ENCODE results near the gene RAB10. TPM values are rescaled to one million over a fixed set of nuclear protein-coding genes. Genes with fewer than 3 reads are reported as not detected.

Gene RAB10
- total RNA-seq, 1 experiment from 2014 or later, result 138 TPM

GRCh38 chr2:26008851-26009566 is 24.9 kb upstream of the RAB10 start:
- Histone ChIP-seq H2AFZ (ENCODE audit: low read length) (no peak overlapping the region), H3F3A (ENCODE audit: low read length, unreplicated experiment) (peaks cover 14% of the 10 kb centered on the region), H3K27ac (ENCODE audit: low read length) (peak overlapping the region; percentile 94), H3K9me2 (replicated peaks; ENCODE audit: low read length) (no peaks in the 10 kb centered on the region), H3K4me1 (ENCODE audit: insufficient read depth, low read length) (peaks cover 50% of the 10 kb centered on the region), H3K9me3 (ENCODE audit: low read length) (no peaks in the 10 kb centered on the region), H4K20me1 (ENCODE audit: low read length) (no peaks in the 10 kb centered on the region), H3K27me3 (ENCODE audit: low read length) (no peaks in the 10 kb centered on the region), H3K36me3 (ENCODE audit: low read depth, low read length) (no peaks in the 10 kb centered on the region), H3K79me2 (ENCODE audit: low read length) (no peaks in the 10 kb centered on the region), H3K9ac (ENCODE audit: low read length) (peak overlapping the region; percentile 65), H3K4me2 (ENCODE audit: low read length) (peak overlapping the region; percentile 64), H3K4me3 (ENCODE audit: low read length) (peak overlapping the region; percentile 11; the same call in 1 of the 2 replicates)
- no TSS peak for BruUV-seq (replicated peaks)
- intact Hi-C loops (cut with micrococcal nuclease), result no loop called here
- CTCF ChIA-PET, result interaction anchor here (0.5 to 1.2 kb wide), 2 partner anchors 11 to 17 kb away, joined by 6 to 8 read pairs; no protein-coding TSS in a partner anchor
- POLR2A ChIA-PET (ENCODE audit: unreplicated experiment), result interaction anchor here (0.7 kb wide), 1 partner anchor 24 kb away, joined by 5 read pairs; the partner anchor contains the start of gene RAB10
- peak; percentile 55 for ATAC-seq
- DNase-seq, result peak; percentile 95
- TF ChIP-seq CTCF (conservative IDR thresholded peaks at IDR 0.05; ENCODE audit: low read depth, low read length) (no peak), EZH2phosphoT487 (IDR thresholded peaks at IDR 0.05; ENCODE audit: borderline replicate concordance, low read length) (no peak)

GRCh38 chr2:26009567-26009963 is 24.3 kb upstream of the RAB10 start:
- no peaks in the 10 kb centered on the region for H4K20me1 ChIP-seq (ENCODE audit: low read length)
- BruUV-seq (replicated peaks), result no TSS peak
- peak overlapping the region; percentile 64 for H3K4me2 ChIP-seq (ENCODE audit: low read length)
- no peaks in the 10 kb centered on the region for H3K9me3 ChIP-seq (ENCODE audit: low read length)
- no peaks in the 10 kb centered on the region for H3K36me3 ChIP-seq (ENCODE audit: low read depth, low read length)
- ChIA-PET CTCF (interaction anchor here (1.2 kb wide), 1 partner anchor 18 kb away, joined by 6 read pairs; no protein-coding TSS in a partner anchor), POLR2A (ENCODE audit: unreplicated experiment) (no interaction called here)
- peaks cover 14% of the 10 kb centered on the region for H3F3A ChIP-seq (ENCODE audit: low read length, unreplicated experiment)
- DNase-seq (no peak), ATAC-seq (no peak)
- peak overlapping the region; percentile 11; the same call in 1 of the 2 replicates for H3K4me3 ChIP-seq (ENCODE audit: low read length)
- no peak overlapping the region for H2AFZ ChIP-seq (ENCODE audit: low read length)
- intact Hi-C loops (cut with micrococcal nuclease), result no loop called here
- peak overlapping the region; percentile 94 for H3K27ac ChIP-seq (ENCODE audit: low read length)
- H3K9ac ChIP-seq (ENCODE audit: low read length), result peak overlapping the region; percentile 65
- no peaks in the 10 kb centered on the region for H3K27me3 ChIP-seq (ENCODE audit: low read length)
- no peaks in the 10 kb centered on the region for H3K79me2 ChIP-seq (ENCODE audit: low read length)
- TF ChIP-seq EZH2phosphoT487 (IDR thresholded peaks at IDR 0.05; ENCODE audit: borderline replicate concordance, low read length), result no peak
- TF ChIP-seq EZH2 (IDR thresholded peaks at IDR 0.05; ENCODE audit: low read length, unreplicated experiment), result no peak
- TF ChIP-seq CTCF (conservative IDR thresholded peaks at IDR 0.05; ENCODE audit: low read depth, low read length), result no peak
- H3K4me1 ChIP-seq (ENCODE audit: insufficient read depth, low read length), result peaks cover 51% of the 10 kb centered on the region
- H3K9me2 ChIP-seq (replicated peaks; ENCODE audit: low read length), result no peaks in the 10 kb centered on the region

GRCh38 chr2:26010943-26011342 is 22.9 kb upstream of the RAB10 start:
- peak overlapping the region; percentile 87 for H3K4me2 ChIP-seq (ENCODE audit: low read length)
- no TSS peak for BruUV-seq (replicated peaks)
- POLR2A ChIA-PET (ENCODE audit: unreplicated experiment), result no interaction called here

More at GRCh38 chr2:26010943-26011342, 22.9 kb upstream of the RAB10 start:
- no peaks in the 10 kb centered on the region for H3K79me2 ChIP-seq (ENCODE audit: low read length)
- H3K9ac ChIP-seq (ENCODE audit: low read length), result peak overlapping the region; percentile 73; the same call in 1 of the 2 replicates
- TF ChIP-seq EZH2 (IDR thresholded peaks at IDR 0.05; ENCODE audit: low read length, unreplicated experiment), result no peak
- peak; percentile 38 for TF ChIP-seq CTCF (conservative IDR thresholded peaks at IDR 0.05; ENCODE audit: low read depth, low read length)
- no peak for TF ChIP-seq EZH2phosphoT487 (IDR thresholded peaks at IDR 0.05; ENCODE audit: borderline replicate concordance, low read length)
- H3K4me3 ChIP-seq (ENCODE audit: low read length), result 0 out of 2 replicates have a peak overlapping the region, but pooled peaks have one; percentile 42
- peaks cover 51% of the 10 kb centered on the region for H3K4me1 ChIP-seq (ENCODE audit: insufficient read depth, low read length)
- H3K9me3 ChIP-seq (ENCODE audit: low read length), result no peaks in the 10 kb centered on the region
- H3K27ac ChIP-seq (ENCODE audit: low read length), result peak overlapping the region; percentile 98
- ATAC-seq, result no peak
- H3K36me3 ChIP-seq (ENCODE audit: low read depth, low read length), result no peaks in the 10 kb centered on the region
- no peak for DNase-seq
- no peak overlapping the region for H2AFZ ChIP-seq (ENCODE audit: low read length)
- no peaks in the 10 kb centered on the region for H4K20me1 ChIP-seq (ENCODE audit: low read length)
- H3F3A ChIP-seq (ENCODE audit: low read length, unreplicated experiment), result peaks cover 14% of the 10 kb centered on the region
- no peaks in the 10 kb centered on the region for H3K27me3 ChIP-seq (ENCODE audit: low read length)
- CTCF ChIA-PET, result no interaction called here
- no peaks in the 10 kb centered on the region for H3K9me2 ChIP-seq (replicated peaks; ENCODE audit: low read length)
- intact Hi-C loops (cut with micrococcal nuclease), result loop anchor here (5.0 kb wide), 1 partner anchor 56 kb away; no protein-coding TSS in a partner anchor
